K562 (cell line): ENCODE measurements around the gene GSTM2. TPM values are rescaled to one million over a fixed set of nuclear protein-coding genes. Genes with fewer than 3 reads are reported as not detected.

Experiments used
- BACH1 ChIP-seq: fragments of 200-800 bp; sonication (Bioruptor generic); IDR thresholded peaks from 2 replicates; pipeline ENCODE4 v1.6.1; 2016; ENCODE audit warnings: missing genetic modification characterization, missing compliant biosample characterization
- FOXM1 ChIP-seq, 2 experiments: fragments of 450-650 bp in 1 of 2; sonication (generic) in 1 of 2; formaldehyde crosslinking in 1 of 2; IDR thresholded peaks; 2 replicates each; pipeline versions ENCODE4 v1.6.1 to v1.9.0; 2017 to 2022; ENCODE audit warnings: low read depth in 2 of 2, mild to moderate bottlenecking in 2 of 2, missing genetic modification reagents in 1 of 2, moderate library complexity in 1 of 2
- GABPB1 ChIP-seq: sonication (generic); formaldehyde crosslinking; IDR thresholded peaks from 2 replicates; pipeline ENCODE4 v1.8.0; 2022; ENCODE audit warnings: mild to moderate bottlenecking, missing genetic modification reagents
- GTF3C2 ChIP-seq: IDR thresholded peaks from 3 replicates; pipeline ENCODE4 v1.6.1; 2011; ENCODE audit warnings: borderline replicate concordance, mild to moderate bottlenecking, moderate library complexity; ENCODE audit not compliant: insufficient read length; ENCODE audit errors: extremely low read depth
- ID3 ChIP-seq, 2 experiments: fragments of 250-450 bp in 1 of 2; fragments of 450-650 bp in 1 of 2; sonication (Bioruptor Pico) in 1 of 2; IDR thresholded peaks; 2 replicates each; pipeline versions ENCODE4 v1.6.1 to v1.8.0; 2016 to 2021; ENCODE audit warnings: mild to moderate bottlenecking in 2 of 2, moderate library complexity in 2 of 2, missing compliant biosample characterization in 1 of 2, missing genetic modification characterization in 1 of 2
- IRF9 ChIP-seq: fragments of 450-650 bp; IDR thresholded peaks from 2 replicates; pipeline ENCODE4 v1.6.1; 2016; ENCODE audit warnings: missing biosample characterization, missing genetic modification characterization
- KDM5B ChIP-seq: fragments of 200-600 bp; sonication (generic); IDR thresholded peaks from 2 replicates; pipeline ENCODE4 v1.6.1; 2012; ENCODE audit warnings: low read depth, mild to moderate bottlenecking, moderate library complexity, low read length, control low read depth, inconsistent platforms; ENCODE audit not compliant: insufficient replicate concordance
- MTA1 ChIP-seq: fragments of 450-650 bp; IDR thresholded peaks from 2 replicates; pipeline ENCODE4 v1.6.1; 2017; ENCODE audit warnings: borderline replicate concordance
- SAFB ChIP-seq: fragments of 200-400 bp; formaldehyde crosslinking; IDR thresholded peaks from 2 replicates; pipeline ENCODE4 v1.6.1; 2017; ENCODE audit warnings: low read depth, low read length, borderline replicate concordance
- TAF1 ChIP-seq: IDR thresholded peaks from 2 replicates; pipeline ENCODE4 v1.6.1; 2011; ENCODE audit warnings: mild to moderate bottlenecking, low read length, moderate library complexity; ENCODE audit not compliant: insufficient read depth, control insufficient read depth, severe bottlenecking; ENCODE audit errors: extremely low read depth
- ZKSCAN1 ChIP-seq: fragments of 150-350 bp; IDR thresholded peaks from 2 replicates; pipeline ENCODE4 v1.6.1; 2016; ENCODE audit warnings: low read depth, low read length
- ZMIZ1 ChIP-seq, 2 experiments: fragments of 150-350 bp in 1 of 2; IDR thresholded peaks; 2 replicates each; pipeline ENCODE4 v1.6.1; 2012 to 2016; ENCODE audit warnings: low read depth in 2 of 2, low read length in 2 of 2, mild to moderate bottlenecking in 1 of 2, moderate library complexity in 1 of 2
- ZNF121 ChIP-seq: sonication (generic); formaldehyde crosslinking; conservative IDR thresholded peaks from 2 replicates; pipeline ENCODE4 v1.8.0; 2022; ENCODE audit warnings: missing genetic modification reagents
- ZNF165 ChIP-seq: fragments of 250-450 bp; sonication (Bioruptor Pico); IDR thresholded peaks from 2 replicates; pipeline ENCODE4 v1.4.0; 2020; ENCODE audit warnings: borderline replicate concordance
- ZNF232 ChIP-seq: sonication (generic); formaldehyde crosslinking; IDR thresholded peaks from 2 replicates; pipeline ENCODE4 v1.8.0; 2022; ENCODE audit warnings: mild to moderate bottlenecking, missing genetic modification reagents
- ZNF445 ChIP-seq: fragments of 250-450 bp; sonication (Bioruptor Pico); IDR thresholded peaks from 2 replicates; pipeline ENCODE4 v1.4.0; 2020; ENCODE audit warnings: low read depth, mild to moderate bottlenecking, moderate library complexity
- ZNF589 ChIP-seq: fragments of 200-800 bp; sonication (Bioruptor generic); IDR thresholded peaks from 2 replicates; pipeline ENCODE4 v1.6.1; 2016; ENCODE audit warnings: low read depth, missing genetic modification characterization, missing compliant biosample characterization
- polyA plus RNA-seq, 8 experiments: library from polyadenylated mRNA; depleted of rRNA in 4 of 8; stranded (reverse) in 5 of 8; unstranded in 3 of 8; fragments of >200 nt; fragmentation: Nextera tagmentation in 2 of 8; fragmentation: Illumina TruSeq in 1 of 8; extraction: Ambion mirVana in 2 of 8; extraction: Trizol in 1 of 8; gene quantifications; 2 replicates each; pipeline versions ENCODE4 v1.2.1 to v1.2.3, GENCODE V29; 2011 to 2014; ENCODE audit warnings: inconsistent platforms in 1 of 8, missing spikeins in 1 of 8
- total RNA-seq, 7 experiments: library from RNA; depleted of rRNA in 6 of 7; stranded (reverse); fragments of >200 nt in 6 of 7; fragmentation: Illumina TruSeq in 2 of 7; extraction: Trizol in 2 of 7; gene quantifications; 2 replicates each; pipeline versions ENCODE4 v1.2.1 to v1.2.3, GENCODE V29; 2011 to 2021; ENCODE audit warnings: low replicate concordance in 1 of 7

GSTM2 gene
- total and polyA plus RNA-seq, 9 of the 15 experiments (the other 6 are each of a cell fraction or from before 2014, with no cell fraction given): 1.6 to 15.1 (median 6.8) TPM

GRCh38 chr1:109619576-109620400, 48.1 kb upstream of the GSTM2 start, which contains the start of the genes AMPD2 and GNAT2 (continued):
- TF ChIP-seq FOXM1 (IDR thresholded peaks at IDR 0.05; ENCODE audit: low read depth) (no peak), FOXM1 (CRISPR knock-in tag; IDR thresholded peaks at IDR 0.05; ENCODE audit: low read depth) (peak; percentile 36; the same call in 1 of the 2 replicates), ZNF445 (CRISPR knock-in tag) (no peak), ZNF232 (CRISPR knock-in tag) (0 out of 2 replicates have a peak, but pooled peaks have one; percentile 42), IRF9 (tag) (no peak), GABPB1 (peak; percentile 48; the same call in 1 of the 2 replicates), ZNF589 (CRISPR knock-in tag) (0 out of 2 replicates have a peak, but pooled peaks have one; percentile 12), ID3 (CRISPR knock-in tag; IDR thresholded peaks at IDR 0.05) (no peak), ID3 (tag; IDR thresholded peaks at IDR 0.05) (peak; percentile 50), MTA1 (no peak; the same call in 1 of the 2 replicates), TAF1 (peak; percentile 83), SAFB (0 out of 2 replicates have a peak, but pooled peaks have one; percentile 12), KDM5B (peak; percentile 81), GTF3C2 (no peak), ZNF121 (CRISPR knock-in tag) (0 out of 2 replicates have a peak, but pooled peaks have one; percentile 16), ZKSCAN1 (no peak; the same call in 1 of the 2 replicates), ZNF165 (CRISPR knock-in tag) (no peak), BACH1 (tag) (no peak), ZMIZ1 (IDR thresholded peaks at IDR 0.05; ENCODE audit: low read depth in 2 of 2, low read length in 2 of 2) (no peak)
